GM20000 (cell line): ENCODE data around the gene AFF1.

ENCODE experiments used
- DNase-seq: peaks from one replicate; pipeline ENCODE4 v3.0.0; 2012; ENCODE audit warnings: low spot score
- TF ChIP-seq, protein P1 (sequence below): IDR thresholded peaks from 2 replicates; pipeline ENCODE4 v1.5.1; 2012; ENCODE audit warnings: mild to moderate bottlenecking, control low read depth; ENCODE audit errors: extremely low read depth, missing control alignments

AFF1 gene

DNA sequence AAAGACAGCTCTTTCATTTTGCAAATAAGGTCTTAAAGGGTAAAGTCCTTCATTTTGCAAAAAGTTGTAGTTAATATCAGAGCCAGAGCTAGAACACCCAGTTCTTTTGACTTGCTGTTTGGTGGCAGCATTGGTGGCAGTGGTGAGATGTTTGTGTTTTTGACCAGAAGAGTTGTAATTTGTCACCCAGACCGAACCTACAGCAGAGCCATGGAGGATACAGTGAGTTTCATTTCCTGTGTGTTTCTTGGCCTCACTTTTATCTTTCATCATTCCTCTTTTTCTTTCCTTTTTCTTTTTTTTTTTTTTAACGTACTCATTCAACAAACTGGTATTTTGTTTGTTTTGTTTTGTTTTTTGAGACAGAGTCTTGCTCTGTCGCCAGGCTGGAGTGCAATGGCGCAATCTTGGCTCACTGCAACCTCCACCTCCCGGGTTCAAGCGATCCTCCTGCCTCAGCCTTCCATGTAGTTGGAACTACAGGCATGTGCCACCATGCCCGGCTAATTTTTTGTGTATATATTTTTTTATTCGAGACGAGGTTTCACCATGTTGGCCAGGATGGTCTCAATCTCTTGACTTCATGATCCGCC, 116.4 kb downstream of the AFF1 start:
- DNase-seq, result no peak
- TF ChIP-seq, protein P1, sequence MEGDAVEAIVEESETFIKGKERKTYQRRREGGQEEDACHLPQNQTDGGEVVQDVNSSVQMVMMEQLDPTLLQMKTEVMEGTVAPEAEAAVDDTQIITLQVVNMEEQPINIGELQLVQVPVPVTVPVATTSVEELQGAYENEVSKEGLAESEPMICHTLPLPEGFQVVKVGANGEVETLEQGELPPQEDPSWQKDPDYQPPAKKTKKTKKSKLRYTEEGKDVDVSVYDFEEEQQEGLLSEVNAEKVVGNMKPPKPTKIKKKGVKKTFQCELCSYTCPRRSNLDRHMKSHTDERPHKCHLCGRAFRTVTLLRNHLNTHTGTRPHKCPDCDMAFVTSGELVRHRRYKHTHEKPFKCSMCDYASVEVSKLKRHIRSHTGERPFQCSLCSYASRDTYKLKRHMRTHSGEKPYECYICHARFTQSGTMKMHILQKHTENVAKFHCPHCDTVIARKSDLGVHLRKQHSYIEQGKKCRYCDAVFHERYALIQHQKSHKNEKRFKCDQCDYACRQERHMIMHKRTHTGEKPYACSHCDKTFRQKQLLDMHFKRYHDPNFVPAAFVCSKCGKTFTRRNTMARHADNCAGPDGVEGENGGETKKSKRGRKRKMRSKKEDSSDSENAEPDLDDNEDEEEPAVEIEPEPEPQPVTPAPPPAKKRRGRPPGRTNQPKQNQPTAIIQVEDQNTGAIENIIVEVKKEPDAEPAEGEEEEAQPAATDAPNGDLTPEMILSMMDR, result no peak

DNA sequence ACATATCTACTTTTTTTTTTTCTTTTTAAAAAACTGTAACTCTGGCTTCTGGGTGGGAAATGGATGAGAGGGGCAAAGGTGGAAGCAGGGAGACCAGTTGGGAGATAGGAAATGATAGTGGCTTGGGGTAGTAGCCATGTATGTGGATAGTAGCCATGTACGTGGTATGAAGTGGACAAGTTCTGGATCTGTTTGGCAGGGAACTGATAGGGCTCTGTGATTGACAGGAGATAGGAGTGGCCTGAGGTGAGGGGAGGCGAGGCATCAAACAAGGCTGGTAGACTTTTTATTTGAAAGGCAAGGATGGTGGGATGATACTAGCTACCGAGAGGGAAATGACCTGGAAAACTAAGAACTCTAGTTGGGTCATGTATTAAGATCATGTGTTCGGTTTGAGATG, 117.8 kb downstream of the AFF1 start:
- DNase-seq, result no peak
- TF ChIP-seq, protein P1, result no peak

DNA sequence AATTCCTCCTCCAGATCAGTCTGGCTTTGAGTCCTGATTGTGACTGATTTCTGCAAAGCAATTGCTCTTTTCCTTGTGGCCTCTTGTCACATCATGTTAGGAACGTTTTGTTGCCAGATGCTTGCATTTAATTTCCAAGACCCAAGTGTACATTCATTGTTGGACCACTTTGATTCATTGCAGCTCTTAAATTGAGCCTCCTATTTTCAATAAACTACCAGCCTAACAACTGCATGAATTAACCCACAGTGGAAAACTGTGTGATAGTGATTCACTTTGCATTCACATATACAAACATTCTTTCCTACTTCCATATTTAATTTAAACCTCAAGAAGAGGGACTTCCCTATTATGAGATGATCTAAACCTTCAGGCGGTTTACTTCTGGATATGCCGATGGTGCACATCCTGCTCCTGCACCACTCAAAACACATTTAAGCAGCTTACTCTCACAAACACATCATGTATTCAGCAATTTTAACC, 118.4 kb downstream of the AFF1 start:
- no peak for DNase-seq
- TF ChIP-seq, protein P1, result no peak

GRCh38 chr4:87053802-87054767, 119.3 kb downstream of the AFF1 start:
- TF ChIP-seq, protein P1, result no peak
- no peak for DNase-seq

DNA sequence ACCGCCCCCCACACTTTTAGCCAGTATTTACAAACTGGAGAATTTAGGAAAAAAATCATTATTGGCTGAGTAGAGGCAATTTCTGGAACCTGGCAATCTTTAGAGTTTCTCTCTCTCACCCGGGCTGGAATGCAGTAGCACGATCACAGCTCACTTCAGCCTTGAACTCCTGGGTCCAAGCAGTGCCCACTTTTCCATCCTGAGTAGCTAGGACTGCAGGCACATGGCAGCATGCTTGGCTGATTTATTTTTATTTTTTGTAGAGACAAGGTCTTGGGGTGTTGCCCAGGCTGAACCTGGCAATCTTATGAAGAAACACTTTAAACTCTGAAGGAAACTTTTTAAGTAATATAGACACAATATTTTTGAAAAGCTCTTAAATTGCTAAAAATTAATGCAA, 120.1 kb downstream of the AFF1 start:
- no peak for DNase-seq
- TF ChIP-seq, protein P1, result no peak

- TF ChIP-seq, protein P1, result no peak
- no peak for DNase-seq
Observed at GRCh38 chr4:87055311-87055710, 120.5 kb downstream of the AFF1 start.

GRCh38 chr4:87056881-87057280, 122.1 kb downstream of the AFF1 start:
- TF ChIP-seq, protein P1, result no peak
- DNase-seq, result no peak
